Loucy (cell line): Measurements from ENCODE around the gene PRPF18.

Experiments
- H2AFZ ChIP-seq: fragments of 200-600 bp; sonication (generic); 2 replicates; pipeline ENCODE4 v1.6.0; 2016; ENCODE audit warnings: antibody characterized with exemption, mild to moderate bottlenecking, low read length, moderate library complexity
- H3F3A ChIP-seq: fragments of 200-600 bp; 2 replicates; pipeline ENCODE4 v1.6.0; 2016; ENCODE audit warnings: antibody characterized with exemption, low read depth, mild to moderate bottlenecking
- H3K27me3 ChIP-seq: fragments of 200-600 bp; sonication (generic); 2 replicates; pipeline ENCODE4 v1.6.1; 2014; ENCODE audit warnings: low read length, mild to moderate bottlenecking; ENCODE audit not compliant: insufficient read depth, poor library complexity, severe bottlenecking
- H3K36me3 ChIP-seq: fragments of 200-600 bp; sonication (generic); 2 replicates; pipeline ENCODE4 v1.6.1; 2016; ENCODE audit warnings: low read length; ENCODE audit not compliant: insufficient read depth
- H3K4me1 ChIP-seq: fragments of 200-600 bp; sonication (generic); 2 replicates; pipeline ENCODE4 v1.5.1; 2014; ENCODE audit warnings: low read length, mild to moderate bottlenecking; ENCODE audit not compliant: insufficient read depth, poor library complexity, severe bottlenecking
- H3K4me2 ChIP-seq: fragments of 200-600 bp; sonication (generic); 2 replicates; pipeline ENCODE4 v1.6.0; 2014; ENCODE audit warnings: antibody characterized with exemption, low read length, low read depth, mild to moderate bottlenecking; ENCODE audit not compliant: poor library complexity, severe bottlenecking
- H3K4me3 ChIP-seq: fragments of 200-600 bp; sonication (generic); 2 replicates; pipeline ENCODE4 v1.5.1; 2014; ENCODE audit warnings: low read length, mild to moderate bottlenecking, mixed read lengths; ENCODE audit not compliant: poor library complexity, severe bottlenecking
- H3K79me2 ChIP-seq: fragments of 200-600 bp; sonication (generic); 2 replicates; pipeline ENCODE4 v1.6.1; 2014; ENCODE audit warnings: low read length; ENCODE audit not compliant: insufficient read depth
- H3K9ac ChIP-seq: fragments of 200-600 bp; sonication (generic); 2 replicates; pipeline ENCODE4 v1.6.0; 2014; ENCODE audit warnings: mild to moderate bottlenecking, low read depth, low read length, moderate library complexity; ENCODE audit not compliant: poor library complexity, severe bottlenecking
- H3K9me2 ChIP-seq: fragments of 200-600 bp; sonication (generic); replicated peaks from 2 replicates; pipeline ENCODE4 v1.6.1; 2016; ENCODE audit warnings: low read depth, low read length, mixed read lengths
- H3K9me3 ChIP-seq: fragments of 200-600 bp; sonication (generic); 2 replicates; pipeline ENCODE4 v1.6.1; 2014; ENCODE audit warnings: mild to moderate bottlenecking, antibody characterized with exemption, low read length, low read depth; ENCODE audit not compliant: insufficient read depth
- H4K20me1 ChIP-seq: fragments of 200-600 bp; sonication (generic); 2 replicates; pipeline ENCODE4 v1.6.0; 2014; ENCODE audit warnings: antibody characterized with exemption, low read length, mild to moderate bottlenecking; ENCODE audit not compliant: insufficient read depth, poor library complexity, severe bottlenecking
- CTCF ChIP-seq: fragments of 200-600 bp; sonication (generic); conservative IDR thresholded peaks from 2 replicates; pipeline ENCODE4 v1.5.1; 2014; ENCODE audit warnings: mild to moderate bottlenecking, antibody characterized with exemption, low read length
- EZH2phosphoT487 ChIP-seq: fragments of 200-600 bp; IDR thresholded peaks from 2 replicates; pipeline ENCODE4 v1.6.1; 2018; ENCODE audit warnings: antibody characterized with exemption, mild to moderate bottlenecking, moderate library complexity, borderline replicate concordance

The PRPF18 gene

GRCh38 chr10:13649844-13650520 is 63.2 kb downstream of the PRPF18 start:
- peaks cover 29% of the 10 kb centered on the region for H3K4me1 ChIP-seq
- peaks cover 4% of the 10 kb centered on the region; the same call in 1 of the 2 replicates for H3K36me3 ChIP-seq
- H2AFZ ChIP-seq = no peak overlapping the region
- peak overlapping the region; percentile 27 for H3K9ac ChIP-seq
- TF ChIP-seq CTCF (peak; percentile 41; the same call in 1 of the 2 replicates), EZH2phosphoT487 (no peak)
- no peaks in the 10 kb centered on the region for H3F3A ChIP-seq
- no peaks in the 10 kb centered on the region for H3K9me3 ChIP-seq
- H3K27me3 ChIP-seq = no peaks in the 10 kb centered on the region
- no peaks in the 10 kb centered on the region for H3K79me2 ChIP-seq
- H3K4me2 ChIP-seq = peak overlapping the region; percentile 34
- H3K4me3 ChIP-seq = no peak overlapping the region
- no peaks in the 10 kb centered on the region for H3K9me2 ChIP-seq
- no peaks in the 10 kb centered on the region for H4K20me1 ChIP-seq

- H3K9me3 ChIP-seq = no peaks in the 10 kb centered on the region
- H3K4me3 ChIP-seq = no peak overlapping the region
- H4K20me1 ChIP-seq = no peaks in the 10 kb centered on the region
- H3K79me2 ChIP-seq = no peaks in the 10 kb centered on the region
- no peak overlapping the region for H3K9ac ChIP-seq
- no peaks in the 10 kb centered on the region for H3K9me2 ChIP-seq
- no peaks in the 10 kb centered on the region for H3F3A ChIP-seq
- H3K27me3 ChIP-seq = no peaks in the 10 kb centered on the region
- H3K4me1 ChIP-seq = peaks cover 29% of the 10 kb centered on the region
- H3K4me2 ChIP-seq = no peak overlapping the region
- H3K36me3 ChIP-seq = no peaks in the 10 kb centered on the region
- H2AFZ ChIP-seq = no peak overlapping the region
- TF ChIP-seq CTCF (no peak), EZH2phosphoT487 (no peak)
Measured at GRCh38 chr10:13650961-13651360, 64.2 kb downstream of the PRPF18 start.

DNA sequence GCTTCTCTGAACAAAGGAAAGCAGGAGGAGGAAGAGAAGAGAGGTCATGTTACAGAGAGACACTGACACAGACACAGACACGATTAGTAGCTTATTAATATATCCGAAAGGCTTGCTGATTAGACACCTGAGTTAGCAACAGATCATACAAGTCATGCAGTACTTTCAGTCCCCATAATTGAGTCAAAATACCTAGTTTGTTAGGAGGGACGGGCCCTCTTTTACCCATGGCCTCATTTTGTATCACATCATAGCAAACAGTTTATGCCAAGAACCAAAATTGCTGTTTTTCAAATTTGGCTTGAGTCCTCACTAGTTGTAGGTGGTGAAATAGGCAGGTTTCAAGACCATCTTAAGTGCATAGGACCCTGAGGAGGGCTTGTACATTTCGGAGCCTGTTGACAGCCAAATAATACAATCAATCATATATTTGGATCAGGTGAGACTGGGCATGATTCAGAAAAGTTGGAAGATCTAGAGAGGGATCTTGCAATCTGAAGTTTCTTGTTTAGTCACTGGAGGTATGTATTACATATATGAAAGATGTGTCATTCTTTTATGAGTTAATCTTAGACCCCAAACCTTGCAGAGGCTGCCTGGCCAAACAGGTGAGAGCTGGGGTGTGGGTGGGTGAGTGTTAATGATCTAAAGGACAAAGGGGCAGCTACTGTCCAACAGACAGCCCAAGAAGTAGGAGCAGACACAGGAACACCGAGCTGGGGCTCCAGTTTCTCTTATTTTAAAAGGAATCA is 65.4 kb downstream of the PRPF18 start:
- peaks cover 29% of the 10 kb centered on the region for H3K4me1 ChIP-seq
- H3K9me2 ChIP-seq = no peaks in the 10 kb centered on the region
- H3K4me3 ChIP-seq = no peak overlapping the region
- no peaks in the 10 kb centered on the region for H3K36me3 ChIP-seq
- TF ChIP-seq CTCF = no peak
- TF ChIP-seq EZH2phosphoT487 = no peak
- no peaks in the 10 kb centered on the region for H3F3A ChIP-seq
- no peak overlapping the region for H2AFZ ChIP-seq
- H4K20me1 ChIP-seq = no peaks in the 10 kb centered on the region
- no peaks in the 10 kb centered on the region for H3K79me2 ChIP-seq
- H3K4me2 ChIP-seq = no peak overlapping the region
- no peak overlapping the region for H3K9ac ChIP-seq
- no peaks in the 10 kb centered on the region for H3K27me3 ChIP-seq
- no peaks in the 10 kb centered on the region for H3K9me3 ChIP-seq
